ENCODE data around the gene PCDH11X. TPM values are rescaled to one million over a fixed set of nuclear protein-coding genes. Genes with fewer than 3 reads are reported as not detected.
A peak's percentile ranks its signal among the peaks of the same experiment; 100 is the strongest.
"Not testable (repeated sequence)": the region's sequence is repeated elsewhere in the genome, so short reads cannot be mapped to it uniquely, and the experiment has no call there.

The PCDH11X gene, protein sequence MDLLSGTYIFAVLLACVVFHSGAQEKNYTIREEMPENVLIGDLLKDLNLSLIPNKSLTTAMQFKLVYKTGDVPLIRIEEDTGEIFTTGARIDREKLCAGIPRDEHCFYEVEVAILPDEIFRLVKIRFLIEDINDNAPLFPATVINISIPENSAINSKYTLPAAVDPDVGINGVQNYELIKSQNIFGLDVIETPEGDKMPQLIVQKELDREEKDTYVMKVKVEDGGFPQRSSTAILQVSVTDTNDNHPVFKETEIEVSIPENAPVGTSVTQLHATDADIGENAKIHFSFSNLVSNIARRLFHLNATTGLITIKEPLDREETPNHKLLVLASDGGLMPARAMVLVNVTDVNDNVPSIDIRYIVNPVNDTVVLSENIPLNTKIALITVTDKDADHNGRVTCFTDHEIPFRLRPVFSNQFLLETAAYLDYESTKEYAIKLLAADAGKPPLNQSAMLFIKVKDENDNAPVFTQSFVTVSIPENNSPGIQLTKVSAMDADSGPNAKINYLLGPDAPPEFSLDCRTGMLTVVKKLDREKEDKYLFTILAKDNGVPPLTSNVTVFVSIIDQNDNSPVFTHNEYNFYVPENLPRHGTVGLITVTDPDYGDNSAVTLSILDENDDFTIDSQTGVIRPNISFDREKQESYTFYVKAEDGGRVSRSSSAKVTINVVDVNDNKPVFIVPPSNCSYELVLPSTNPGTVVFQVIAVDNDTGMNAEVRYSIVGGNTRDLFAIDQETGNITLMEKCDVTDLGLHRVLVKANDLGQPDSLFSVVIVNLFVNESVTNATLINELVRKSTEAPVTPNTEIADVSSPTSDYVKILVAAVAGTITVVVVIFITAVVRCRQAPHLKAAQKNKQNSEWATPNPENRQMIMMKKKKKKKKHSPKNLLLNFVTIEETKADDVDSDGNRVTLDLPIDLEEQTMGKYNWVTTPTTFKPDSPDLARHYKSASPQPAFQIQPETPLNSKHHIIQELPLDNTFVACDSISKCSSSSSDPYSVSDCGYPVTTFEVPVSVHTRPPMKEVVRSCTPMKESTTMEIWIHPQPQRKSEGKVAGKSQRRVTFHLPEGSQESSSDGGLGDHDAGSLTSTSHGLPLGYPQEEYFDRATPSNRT (N-terminal part only)
- total RNA-seq = under 1 TPM in 3 of 4 donors, not detected in 1; 0.14 to 0.75 (median 0.32) TPM

DNA sequence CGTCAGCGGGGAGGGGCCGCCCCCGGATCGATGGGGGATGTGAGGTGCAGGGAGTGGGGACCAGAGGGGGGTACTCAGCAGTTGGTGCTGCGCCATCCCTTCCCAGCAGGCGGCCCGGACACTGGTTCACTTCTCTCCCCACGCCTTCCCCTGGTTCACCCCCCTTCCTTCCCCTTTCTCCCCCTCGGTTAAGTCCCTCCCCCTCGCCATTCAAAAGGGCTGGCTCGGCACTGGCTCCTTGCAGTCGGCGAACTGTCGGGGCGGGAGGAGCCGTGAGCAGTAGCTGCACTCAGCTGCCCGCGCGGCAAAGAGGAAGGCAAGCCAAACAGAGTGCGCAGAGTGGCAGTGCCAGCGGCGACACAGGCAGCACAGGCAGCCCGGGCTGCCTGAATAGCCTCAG is at the start of gene PCDH11X:
Gene PCDH11X, plus strand, starts transcription at position 241 of the 400 bp plus-strand sequence. CDS start 56,130 bp downstream, outside the sequence.
- H3K9me3 ChIP-seq; H3K36me3 ChIP-seq; H3K4me1 ChIP-seq; H3K27ac ChIP-seq; H3K4me3 ChIP-seq; DNase-seq; in situ Hi-C loops (cut with MboI; ENCODE audit: low pct_ligation_motif_present in 1 of 4, low pct_unique_long_range_greater_than_20kb in 1 of 4, low sequenced_read_pairs in 3 of 4); intact Hi-C loops (cut with DNase I; ENCODE audit: low total_unique reads): not testable (repeated sequence)
- peaks cover 11% of the 10 kb centered on the region for H3K27me3 ChIP-seq
- WGBS, 2 donors (ENCODE audit: low coverage in 1 of 2) = no CpG with 5 or more reads among the region's 24 CpGs

DNA sequence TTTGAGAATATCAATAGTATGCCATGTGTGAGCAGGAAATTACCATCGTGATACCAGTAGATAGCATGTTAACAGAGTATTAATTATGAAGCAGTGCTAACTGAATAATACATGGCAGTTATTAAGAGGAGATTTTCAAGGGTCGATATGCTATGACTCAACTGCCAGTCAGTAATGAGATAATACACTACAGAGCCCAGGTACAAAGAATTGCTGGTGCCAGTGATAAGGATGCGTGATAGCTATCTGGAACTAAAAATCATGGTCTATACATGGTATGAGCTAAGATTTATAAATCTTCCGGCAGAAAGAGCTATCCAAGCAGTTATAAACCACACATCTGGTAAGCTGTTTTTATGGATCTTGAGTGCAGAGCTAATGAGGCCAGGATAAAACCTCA is 31.7 kb upstream of the PCDH11X start:
- H3K27ac ChIP-seq; H3K36me3 ChIP-seq; DNase-seq; H3K4me1 ChIP-seq; in situ Hi-C loops (cut with MboI; ENCODE audit: low pct_ligation_motif_present in 1 of 4, low pct_unique_long_range_greater_than_20kb in 1 of 4, low sequenced_read_pairs in 3 of 4); H3K4me3 ChIP-seq; H3K27me3 ChIP-seq; H3K9me3 ChIP-seq; intact Hi-C loops (cut with DNase I; ENCODE audit: low total_unique reads): not testable (repeated sequence)
- WGBS, 2 donors (ENCODE audit: low coverage in 1 of 2) = 60% methylated on average over 1 of the region's 4 CpGs; no CpG with 5 or more reads in 1 of the 2 donors

DNA sequence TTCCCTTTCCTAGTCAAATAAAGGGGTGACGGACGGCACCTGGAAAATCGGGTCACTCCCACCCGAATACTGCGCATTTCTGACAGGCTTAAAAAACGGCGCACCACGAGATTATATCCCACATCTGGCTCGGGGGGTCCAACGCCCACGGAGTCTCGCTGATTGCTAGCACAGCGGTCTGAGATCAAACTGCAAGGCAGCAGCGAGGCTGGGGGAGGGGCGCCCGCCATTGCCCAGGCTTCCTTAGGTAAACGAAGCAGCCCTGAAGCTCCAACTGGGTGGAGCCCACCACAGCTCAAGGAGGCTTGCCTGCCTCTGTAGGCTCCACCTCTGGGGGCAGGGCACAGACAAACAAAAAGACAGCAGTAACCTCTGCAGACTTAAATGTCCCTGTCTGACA is 26.2 kb upstream of the PCDH11X start:
- H3K4me3 ChIP-seq; H3K4me1 ChIP-seq; H3K27ac ChIP-seq; H3K9me3 ChIP-seq; intact Hi-C loops (cut with DNase I; ENCODE audit: low total_unique reads); DNase-seq; H3K36me3 ChIP-seq; H3K27me3 ChIP-seq; in situ Hi-C loops (cut with MboI; ENCODE audit: low pct_ligation_motif_present in 1 of 4, low pct_unique_long_range_greater_than_20kb in 1 of 4, low sequenced_read_pairs in 3 of 4): not testable (repeated sequence)
- WGBS, 2 donors (ENCODE audit: low coverage in 1 of 2) = 80% methylated on average over 17 of the region's 17 CpGs; no CpG with 5 or more reads in 1 of the 2 donors

DNA sequence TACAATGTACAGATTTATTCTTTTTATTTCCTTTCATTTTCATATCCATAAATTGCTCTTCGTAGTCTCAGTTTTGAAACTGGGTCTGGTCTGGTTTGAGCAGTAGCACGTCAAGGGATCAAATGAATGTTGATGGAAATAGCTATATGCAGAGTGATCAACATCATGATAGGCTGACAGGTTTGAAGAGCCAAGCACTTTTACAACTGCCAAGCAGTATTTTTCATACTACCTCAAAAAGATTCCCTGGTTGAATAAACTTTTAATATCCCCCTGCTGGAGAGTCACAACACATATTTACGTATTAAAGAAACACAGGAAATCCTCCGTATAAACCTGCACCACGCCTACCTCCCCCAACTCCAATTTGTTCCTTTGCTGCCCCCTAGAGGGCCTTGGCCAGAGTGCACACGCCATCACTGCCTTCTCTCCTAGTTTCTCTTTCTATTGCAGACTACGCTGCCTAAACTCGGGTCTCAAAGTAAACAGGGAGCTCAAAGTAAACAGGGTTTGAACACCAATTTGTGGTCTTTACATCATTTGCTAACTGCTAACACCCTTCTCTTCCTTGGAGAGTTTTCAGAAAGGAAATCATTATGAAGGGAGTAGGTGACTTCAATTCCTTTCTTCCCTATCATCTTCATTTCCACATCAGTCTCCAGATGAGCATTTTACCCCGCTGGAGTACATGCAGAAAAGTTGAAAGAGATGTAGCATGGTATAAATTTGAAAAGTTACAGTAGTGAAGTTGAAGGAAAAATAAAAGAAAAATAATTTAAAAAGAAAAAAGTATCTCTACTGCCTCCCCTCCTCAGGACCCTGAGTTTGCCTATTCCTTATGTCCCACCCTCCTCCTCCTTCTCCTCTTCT is 8.3 kb upstream of the PCDH11X start:
- H3K27ac ChIP-seq; in situ Hi-C loops (cut with MboI; ENCODE audit: low pct_ligation_motif_present in 1 of 4, low pct_unique_long_range_greater_than_20kb in 1 of 4, low sequenced_read_pairs in 3 of 4); H3K9me3 ChIP-seq; H3K27me3 ChIP-seq; intact Hi-C loops (cut with DNase I; ENCODE audit: low total_unique reads); H3K4me3 ChIP-seq; H3K36me3 ChIP-seq; H3K4me1 ChIP-seq; DNase-seq: not testable (repeated sequence)
- WGBS, 2 donors (ENCODE audit: low coverage in 1 of 2) = 23% methylated on average over 3 of the region's 9 CpGs; no CpG with 5 or more reads in 1 of the 2 donors
- TF ChIP-seq, protein P1, sequence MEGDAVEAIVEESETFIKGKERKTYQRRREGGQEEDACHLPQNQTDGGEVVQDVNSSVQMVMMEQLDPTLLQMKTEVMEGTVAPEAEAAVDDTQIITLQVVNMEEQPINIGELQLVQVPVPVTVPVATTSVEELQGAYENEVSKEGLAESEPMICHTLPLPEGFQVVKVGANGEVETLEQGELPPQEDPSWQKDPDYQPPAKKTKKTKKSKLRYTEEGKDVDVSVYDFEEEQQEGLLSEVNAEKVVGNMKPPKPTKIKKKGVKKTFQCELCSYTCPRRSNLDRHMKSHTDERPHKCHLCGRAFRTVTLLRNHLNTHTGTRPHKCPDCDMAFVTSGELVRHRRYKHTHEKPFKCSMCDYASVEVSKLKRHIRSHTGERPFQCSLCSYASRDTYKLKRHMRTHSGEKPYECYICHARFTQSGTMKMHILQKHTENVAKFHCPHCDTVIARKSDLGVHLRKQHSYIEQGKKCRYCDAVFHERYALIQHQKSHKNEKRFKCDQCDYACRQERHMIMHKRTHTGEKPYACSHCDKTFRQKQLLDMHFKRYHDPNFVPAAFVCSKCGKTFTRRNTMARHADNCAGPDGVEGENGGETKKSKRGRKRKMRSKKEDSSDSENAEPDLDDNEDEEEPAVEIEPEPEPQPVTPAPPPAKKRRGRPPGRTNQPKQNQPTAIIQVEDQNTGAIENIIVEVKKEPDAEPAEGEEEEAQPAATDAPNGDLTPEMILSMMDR (IDR thresholded peaks at IDR 0.05) = peak in 2 of 5 experiments; percentile 9 to 30

DNA sequence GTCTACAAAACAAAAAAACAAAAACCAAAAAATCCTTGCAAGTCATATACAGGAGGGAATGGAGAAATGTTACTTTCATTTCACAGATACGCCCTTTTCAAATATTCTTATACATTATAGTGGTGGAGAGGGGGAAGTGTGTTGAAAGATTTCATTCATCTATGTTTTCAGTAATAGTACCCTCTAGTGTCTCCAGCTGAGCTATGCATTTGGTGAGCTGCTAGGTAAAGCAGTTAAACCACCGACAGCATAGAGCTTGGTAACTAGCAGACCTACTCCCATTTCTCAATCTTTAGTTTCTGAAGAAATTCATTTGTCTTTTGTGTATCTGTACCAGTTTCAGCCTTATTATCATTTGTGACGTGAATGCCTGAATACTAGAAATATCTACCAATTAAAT is 5.2 kb upstream of the PCDH11X start:
- 47% methylated on average over 3 of the region's 3 CpGs; no CpG with 5 or more reads in 1 of the 2 donors for WGBS, 2 donors (ENCODE audit: low coverage in 1 of 2)
- H3K4me1 ChIP-seq, H3K9me3 ChIP-seq: not testable (repeated sequence)

DNA sequence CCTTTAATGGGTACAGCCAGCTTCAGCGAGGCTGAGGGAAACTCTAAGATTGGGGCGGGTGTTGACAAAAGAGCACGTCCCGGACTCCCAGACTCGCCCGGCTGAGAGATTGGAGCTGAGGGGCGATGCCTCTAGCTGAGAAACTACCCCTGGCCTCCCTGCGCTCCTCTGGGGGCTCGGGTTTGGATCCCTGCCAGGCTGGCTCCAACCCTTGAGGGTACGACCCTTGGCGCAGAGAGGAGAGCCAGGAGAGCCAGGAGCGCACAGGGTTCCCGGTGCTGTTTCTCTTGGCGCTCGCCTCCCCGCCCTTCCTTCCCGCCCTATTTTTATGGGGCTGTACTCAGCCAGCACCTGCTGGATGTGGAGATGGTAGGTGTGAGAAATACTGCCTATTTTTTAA is 833 bp downstream of the PCDH11X start:
- intact Hi-C loops (cut with DNase I; ENCODE audit: low total_unique reads); in situ Hi-C loops (cut with MboI; ENCODE audit: low pct_ligation_motif_present in 1 of 4, low pct_unique_long_range_greater_than_20kb in 1 of 4, low sequenced_read_pairs in 3 of 4); H3K9me3 ChIP-seq; H3K36me3 ChIP-seq; H3K4me3 ChIP-seq; DNase-seq; H3K4me1 ChIP-seq; H3K27ac ChIP-seq: not testable (repeated sequence)
- H3K27me3 ChIP-seq = peaks cover 11% of the 10 kb centered on the region
- WGBS, 2 donors (ENCODE audit: low coverage in 1 of 2) = 17% methylated on average over 17 of the region's 17 CpGs; no CpG with 5 or more reads in 1 of the 2 donors

More for the DNA sequence above, 5.2 kb upstream of the PCDH11X start:
- intact Hi-C loops (cut with DNase I; ENCODE audit: low total_unique reads); DNase-seq; in situ Hi-C loops (cut with MboI; ENCODE audit: low pct_ligation_motif_present in 1 of 4, low pct_unique_long_range_greater_than_20kb in 1 of 4, low sequenced_read_pairs in 3 of 4); H3K4me3 ChIP-seq; H3K27ac ChIP-seq; H3K36me3 ChIP-seq; H3K27me3 ChIP-seq: not testable (repeated sequence)

DNA sequence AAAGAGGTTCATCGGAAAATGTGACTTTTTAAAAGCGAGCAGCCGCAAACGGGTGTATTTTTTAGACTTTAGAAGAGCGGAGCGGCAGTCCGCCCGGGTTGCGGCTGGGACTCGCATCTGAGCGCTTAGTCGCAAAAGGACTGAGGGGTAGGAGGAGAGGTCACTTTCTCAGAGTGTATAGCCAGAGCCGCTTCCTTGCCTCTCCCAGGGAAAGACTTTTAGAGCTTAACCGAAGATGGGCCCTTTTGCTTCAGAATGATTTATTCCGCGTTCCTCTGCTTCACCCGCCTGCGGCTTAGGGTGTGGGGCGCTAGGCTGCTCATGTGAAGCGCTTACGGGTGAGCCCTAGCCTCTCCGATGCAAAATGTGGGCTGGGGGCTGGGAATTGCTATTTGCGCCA is 1.5 kb downstream of the PCDH11X start:
- H3K27me3 ChIP-seq = peaks cover 11% of the 10 kb centered on the region
- H3K4me1 ChIP-seq; DNase-seq; H3K9me3 ChIP-seq; intact Hi-C loops (cut with DNase I; ENCODE audit: low total_unique reads); H3K36me3 ChIP-seq; in situ Hi-C loops (cut with MboI; ENCODE audit: low pct_ligation_motif_present in 1 of 4, low pct_unique_long_range_greater_than_20kb in 1 of 4, low sequenced_read_pairs in 3 of 4); H3K4me3 ChIP-seq; H3K27ac ChIP-seq: not testable (repeated sequence)
- 28% methylated on average over 23 of the region's 23 CpGs; no CpG with 5 or more reads in 1 of the 2 donors for WGBS, 2 donors (ENCODE audit: low coverage in 1 of 2)

DNA sequence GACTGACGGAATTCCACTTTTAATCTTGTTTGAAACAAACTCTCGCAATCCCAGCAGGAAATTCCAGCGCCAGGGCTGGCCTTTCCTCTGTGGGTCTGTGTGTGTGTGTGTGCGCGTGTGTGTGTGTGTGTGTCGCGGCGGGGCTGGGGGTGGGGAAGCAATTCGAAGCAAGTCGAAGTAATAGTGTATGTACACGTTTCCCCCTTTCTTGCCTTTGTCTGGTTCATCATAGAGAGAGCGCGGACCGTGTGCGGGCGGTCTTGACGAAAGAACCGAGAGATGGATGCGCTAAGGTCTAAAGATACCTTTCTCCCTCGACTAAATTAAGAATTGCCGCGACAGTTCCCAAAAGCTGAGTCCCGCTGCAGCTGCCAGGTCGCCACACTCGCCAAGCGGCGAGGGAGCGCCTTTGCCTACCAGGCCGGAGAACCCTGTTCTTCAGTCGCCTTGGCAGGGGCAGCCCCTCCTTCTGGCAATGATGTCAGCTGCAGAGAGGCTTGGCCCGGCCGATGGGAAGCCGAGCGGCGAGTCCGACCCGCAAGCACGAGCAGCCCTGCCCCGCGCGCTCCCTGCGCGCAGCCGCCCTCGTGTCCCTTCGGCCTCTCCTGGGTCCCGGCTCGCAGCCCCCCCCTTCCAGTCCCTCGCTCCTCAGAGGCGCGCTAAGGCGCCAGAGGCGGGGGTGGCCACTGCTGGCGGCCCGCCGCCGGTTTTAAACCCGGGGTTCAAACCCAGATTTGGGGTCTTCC is 2.6 kb downstream of the PCDH11X start:
- H3K36me3 ChIP-seq; H3K27ac ChIP-seq; H3K4me1 ChIP-seq; intact Hi-C loops (cut with DNase I; ENCODE audit: low total_unique reads); DNase-seq; in situ Hi-C loops (cut with MboI; ENCODE audit: low pct_ligation_motif_present in 1 of 4, low pct_unique_long_range_greater_than_20kb in 1 of 4, low sequenced_read_pairs in 3 of 4); H3K9me3 ChIP-seq; H3K4me3 ChIP-seq: not testable (repeated sequence)
- H3K27me3 ChIP-seq = peaks cover 11% of the 10 kb centered on the region
- WGBS, 2 donors (ENCODE audit: low coverage in 1 of 2) = 22% methylated on average over 37 of the region's 58 CpGs; no CpG with 5 or more reads in 1 of the 2 donors
